PFSK-1 (cell line): ENCODE results near the gene RASGRF1.

Experiments used
- FOXP2 ChIP-seq: optimal IDR thresholded peaks from 2 replicates; pipeline ENCODE3; 2011; ENCODE audit warnings: borderline replicate concordance, control low read depth, inconsistent platforms; ENCODE audit not compliant: insufficient read depth; ENCODE audit errors: extremely low read length, extremely low read depth
- POLR2AphosphoS5 ChIP-seq: IDR thresholded peaks from 2 replicates; pipeline ENCODE4 v1.6.1; 2012; ENCODE audit warnings: low read depth, mild to moderate bottlenecking, control low read depth, low read length, moderate library complexity
- SIN3A ChIP-seq: IDR thresholded peaks from 2 replicates; pipeline ENCODE4 v1.6.1; 2012; ENCODE audit warnings: mild to moderate bottlenecking, low read length, moderate library complexity, borderline replicate concordance; ENCODE audit not compliant: insufficient read depth
- TAF1 ChIP-seq: IDR thresholded peaks from 2 replicates; pipeline ENCODE4 v1.6.1; 2012; ENCODE audit warnings: low read length, control low read depth, borderline replicate concordance; ENCODE audit not compliant: insufficient read depth
- TF ChIP-seq, protein P1 (sequence below), 2 experiments: IDR thresholded peaks; 2 replicates each; pipeline versions ENCODE4 v1.6.1 to v1.8.0; 2011 to 2012; ENCODE audit warnings: low read depth in 2 of 2, low read length in 2 of 2, control low read depth in 1 of 2, inconsistent platforms in 1 of 2, mild to moderate bottlenecking in 1 of 2, moderate library complexity in 1 of 2; ENCODE audit not compliant: insufficient read depth in 1 of 2

Gene RASGRF1

DNA sequence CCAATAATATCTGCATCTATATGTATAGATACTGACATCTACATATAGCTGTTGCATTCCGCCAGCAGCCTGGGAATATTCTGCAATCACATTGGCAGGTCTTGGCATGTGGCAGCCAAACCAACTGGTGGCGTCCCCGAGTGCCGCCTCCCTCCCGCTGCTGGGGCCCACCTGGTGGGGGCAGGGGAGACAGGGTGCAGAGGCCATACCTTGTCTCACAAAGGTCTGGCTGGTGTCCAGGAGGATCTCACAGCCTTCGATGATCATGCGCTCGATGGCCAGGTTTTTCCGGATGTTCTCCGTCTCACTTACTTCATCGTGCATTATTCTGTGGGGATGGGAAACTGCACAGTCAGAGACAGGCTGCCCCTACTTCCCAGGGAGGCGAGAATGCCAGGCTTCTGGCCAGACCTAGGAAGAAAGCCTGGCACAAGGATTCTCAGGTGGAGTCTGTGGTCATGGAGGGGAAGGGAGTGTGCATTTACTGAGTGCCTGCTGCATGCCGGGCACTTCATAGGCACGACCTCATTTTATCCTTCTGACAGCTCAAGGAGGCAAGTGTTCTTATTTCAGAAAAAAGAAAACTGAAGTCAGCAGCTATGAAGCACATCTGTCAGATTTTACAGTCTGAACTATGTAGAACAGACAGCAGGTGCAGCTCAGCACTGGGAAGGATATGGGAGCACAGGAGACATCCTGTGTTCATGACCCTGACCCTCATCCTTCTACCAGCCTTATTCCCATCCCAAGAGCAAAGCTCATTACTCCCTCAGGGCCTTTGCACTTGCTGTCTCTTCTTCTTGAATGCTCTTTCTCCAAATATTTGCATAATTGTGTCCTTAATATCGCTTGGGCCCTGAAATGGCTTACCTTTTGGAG lies 62.8 kb downstream of the RASGRF1 start:
- no peak for TF ChIP-seq FOXP2
- TF ChIP-seq POLR2AphosphoS5, result no peak
- TF ChIP-seq, protein P1, sequence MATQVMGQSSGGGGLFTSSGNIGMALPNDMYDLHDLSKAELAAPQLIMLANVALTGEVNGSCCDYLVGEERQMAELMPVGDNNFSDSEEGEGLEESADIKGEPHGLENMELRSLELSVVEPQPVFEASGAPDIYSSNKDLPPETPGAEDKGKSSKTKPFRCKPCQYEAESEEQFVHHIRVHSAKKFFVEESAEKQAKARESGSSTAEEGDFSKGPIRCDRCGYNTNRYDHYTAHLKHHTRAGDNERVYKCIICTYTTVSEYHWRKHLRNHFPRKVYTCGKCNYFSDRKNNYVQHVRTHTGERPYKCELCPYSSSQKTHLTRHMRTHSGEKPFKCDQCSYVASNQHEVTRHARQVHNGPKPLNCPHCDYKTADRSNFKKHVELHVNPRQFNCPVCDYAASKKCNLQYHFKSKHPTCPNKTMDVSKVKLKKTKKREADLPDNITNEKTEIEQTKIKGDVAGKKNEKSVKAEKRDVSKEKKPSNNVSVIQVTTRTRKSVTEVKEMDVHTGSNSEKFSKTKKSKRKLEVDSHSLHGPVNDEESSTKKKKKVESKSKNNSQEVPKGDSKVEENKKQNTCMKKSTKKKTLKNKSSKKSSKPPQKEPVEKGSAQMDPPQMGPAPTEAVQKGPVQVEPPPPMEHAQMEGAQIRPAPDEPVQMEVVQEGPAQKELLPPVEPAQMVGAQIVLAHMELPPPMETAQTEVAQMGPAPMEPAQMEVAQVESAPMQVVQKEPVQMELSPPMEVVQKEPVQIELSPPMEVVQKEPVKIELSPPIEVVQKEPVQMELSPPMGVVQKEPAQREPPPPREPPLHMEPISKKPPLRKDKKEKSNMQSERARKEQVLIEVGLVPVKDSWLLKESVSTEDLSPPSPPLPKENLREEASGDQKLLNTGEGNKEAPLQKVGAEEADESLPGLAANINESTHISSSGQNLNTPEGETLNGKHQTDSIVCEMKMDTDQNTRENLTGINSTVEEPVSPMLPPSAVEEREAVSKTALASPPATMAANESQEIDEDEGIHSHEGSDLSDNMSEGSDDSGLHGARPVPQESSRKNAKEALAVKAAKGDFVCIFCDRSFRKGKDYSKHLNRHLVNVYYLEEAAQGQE (IDR thresholded peaks at IDR 0.05; ENCODE audit: insufficient read depth in 1 of 2, low read depth in 2 of 2, low read length in 2 of 2), result no peak
- no peak for TF ChIP-seq TAF1
- TF ChIP-seq SIN3A, result no peak

DNA sequence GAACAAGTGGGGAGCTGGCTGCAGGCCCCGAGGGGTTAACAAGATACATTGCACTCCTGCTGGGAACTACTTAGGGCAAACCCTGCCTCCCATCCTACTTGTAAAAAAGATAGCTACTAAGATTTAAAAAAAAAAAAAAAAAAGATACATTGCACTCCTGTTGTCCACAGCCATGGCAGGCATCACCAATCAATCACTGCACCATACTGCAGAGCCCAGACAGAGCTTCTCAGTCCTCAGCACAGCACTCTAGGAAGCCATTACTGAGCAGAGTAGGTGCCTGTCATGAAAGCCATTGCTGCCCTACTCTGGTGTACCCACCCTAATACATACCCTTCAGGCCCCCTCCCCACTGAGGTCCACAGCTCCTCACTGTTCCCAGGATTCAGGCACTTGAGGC lies 64.8 kb downstream of the RASGRF1 start:
- TF ChIP-seq TAF1 (no peak), POLR2AphosphoS5 (no peak), SIN3A (no peak), FOXP2 (no peak)
- TF ChIP-seq, protein P1 (IDR thresholded peaks at IDR 0.05; ENCODE audit: insufficient read depth in 1 of 2, low read depth in 2 of 2, low read length in 2 of 2), result no peak

DNA sequence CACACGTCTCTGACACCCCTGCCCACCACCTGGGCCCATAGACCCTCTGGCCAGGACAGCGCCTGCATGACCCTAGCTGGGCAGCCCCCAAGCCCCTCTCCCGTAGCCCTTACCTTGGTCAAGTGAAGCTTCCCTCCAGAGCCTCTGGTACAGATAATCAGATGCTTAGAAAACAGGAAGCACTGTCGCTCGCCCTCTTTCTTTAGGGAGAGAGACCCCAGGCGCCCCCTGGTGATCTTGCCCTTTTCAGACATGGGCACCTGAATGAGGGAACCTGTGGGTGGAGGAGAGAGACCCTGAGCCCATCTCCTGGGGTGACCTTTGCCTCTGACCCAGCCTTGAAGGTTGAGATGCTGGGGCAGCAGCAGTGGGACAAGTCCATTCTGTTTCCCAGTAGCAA lies 65.4 kb downstream of the RASGRF1 start:
- TF ChIP-seq TAF1 (no peak), FOXP2 (no peak), SIN3A (no peak), POLR2AphosphoS5 (no peak)
- TF ChIP-seq, protein P1 (IDR thresholded peaks at IDR 0.05; ENCODE audit: insufficient read depth in 1 of 2, low read depth in 2 of 2, low read length in 2 of 2), result no peak

DNA sequence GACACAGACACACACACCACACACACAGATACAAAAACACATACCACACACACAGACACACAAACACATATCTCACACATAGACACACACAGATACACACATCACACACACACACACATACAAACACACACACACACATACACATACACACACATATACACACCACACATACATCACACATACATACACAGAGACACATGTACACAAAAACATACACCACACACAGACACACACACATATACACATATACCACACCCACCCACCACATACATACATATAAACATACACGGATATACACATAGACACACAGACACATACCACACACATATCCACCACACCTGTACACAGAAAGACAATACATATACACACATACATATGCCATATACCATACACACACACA lies 66.7 kb downstream of the RASGRF1 start:
- TF ChIP-seq, protein P1 (IDR thresholded peaks at IDR 0.05; ENCODE audit: insufficient read depth in 1 of 2, low read depth in 2 of 2, low read length in 2 of 2), result no peak
- TF ChIP-seq SIN3A (no peak), FOXP2 (no peak), POLR2AphosphoS5 (no peak), TAF1 (no peak)
